Uterus (tissue), 4 donors: ENCODE results near the gene CCSER1. TPM values are rescaled to one million over a fixed set of nuclear protein-coding genes. Genes with fewer than 3 reads are reported as not detected.

Experiments used
- DNase-seq, 2 donors: peaks; one replicate each; pipeline ENCODE4 v3.0.0-alpha.2; 2019 to 2020
- H3K27ac ChIP-seq, 2 donors: fragments of 200-600 bp; sonication (generic); 1 replicate in 1 of 2; 2 replicates in 1 of 2; pipeline ENCODE4 v1.5.1; 2016 to 2018
- H3K27me3 ChIP-seq, 2 donors: fragments of 200-600 bp; sonication (generic); one replicate each; pipeline ENCODE4 v1.5.1; 2018 to 2019; ENCODE audit warnings: control low read depth in 1 of 2
- H3K36me3 ChIP-seq, 2 donors: fragments of 200-600 bp; sonication (generic); one replicate each; pipeline ENCODE4 v1.5.1; 2019; ENCODE audit warnings: control low read depth in 1 of 2
- H3K4me1 ChIP-seq, 2 donors: fragments of 200-600 bp; sonication (generic); one replicate each; pipeline ENCODE4 v1.5.1; 2018 to 2019; ENCODE audit warnings: control low read depth in 1 of 2
- H3K4me3 ChIP-seq, 2 donors: fragments of 200-600 bp; sonication (generic); 1 replicate in 1 of 2; 2 replicates in 1 of 2; pipeline ENCODE4 v1.5.1; 2018 to 2019; ENCODE audit warnings: mild to moderate bottlenecking in 1 of 2
- H3K9me3 ChIP-seq, 2 donors: fragments of 200-600 bp; sonication (generic); one replicate each; pipeline ENCODE4 v1.5.1; 2019; ENCODE audit warnings: control low read depth in 1 of 2
- CTCF ChIP-seq, 4 experiments: fragments of 200-600 bp in 2 of 4; fragments of 450-650 bp in 2 of 4; sonication (generic) in 2 of 4; IDR thresholded peaks; one replicate each; pipeline ENCODE4 v1.5.1; 2016 to 2019; ENCODE audit warnings: antibody characterized with exemption in 4 of 4, mild to moderate bottlenecking in 2 of 4, moderate library complexity in 1 of 4
- POLR2A ChIP-seq, 2 donors: fragments of 450-650 bp; IDR thresholded peaks; one replicate each; pipeline ENCODE4 v1.6.1; 2016; ENCODE audit warnings: antibody characterized with exemption in 2 of 2, mild to moderate bottlenecking in 1 of 2, moderate library complexity in 1 of 2
- intact Hi-C: fragments of 100-400 bp; cut with DNase I; formaldehyde crosslinking; loops from one replicate; pipeline ENCODE4 v1.15.1; 2023; ENCODE audit warnings: low total_unique reads
- total RNA-seq, 4 donors: library from RNA; depleted of rRNA in 3 of 4; stranded (reverse); fragments of >200 nt in 3 of 4; gene quantifications; one replicate each; pipeline versions ENCODE4 v1.1.0 to v1.2.4, GENCODE V29; 2014 to 2023
- donor health status: DM: yes; HTN: yes; CAD: no.

The CCSER1 gene
- total RNA-seq: 10 to 100 TPM in 2 of 4 donors, 1 to 10 TPM in 2; 2.8 to 54.7 (median 11.9) TPM

DNA sequence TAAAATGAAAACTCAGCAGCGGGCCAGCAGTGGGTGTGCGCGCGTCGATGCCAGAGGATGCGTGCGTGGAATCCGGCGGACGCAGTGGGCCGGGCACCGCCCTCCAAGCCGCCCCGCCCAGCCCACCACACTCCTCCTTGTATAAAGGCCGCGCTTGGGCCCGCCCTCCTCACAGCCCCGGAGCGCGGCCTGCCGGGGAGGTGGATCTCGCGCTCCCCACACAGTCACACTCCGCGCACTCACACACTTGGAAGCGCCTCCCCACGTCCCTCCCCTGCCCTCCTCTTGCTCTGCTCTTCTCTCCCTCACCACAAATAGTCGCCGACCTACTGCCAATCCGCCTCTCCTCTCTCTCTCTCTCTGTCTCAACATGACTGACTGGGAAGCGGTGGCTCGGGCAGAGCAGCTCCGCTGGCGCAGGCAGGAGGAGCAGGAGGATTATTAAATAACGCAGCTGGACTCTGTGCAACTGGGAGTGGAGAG lies at the start of gene CCSER1:
Gene CCSER1, plus strand, starts transcription at position 172 of the 483 bp plus-strand sequence.
- TF ChIP-seq POLR2A (IDR thresholded peaks at IDR 0.05) (peak; percentile 58 to 85), CTCF (IDR thresholded peaks at IDR 0.05) (no peak)
- Histone ChIP-seq H3K36me3 (no peaks in the 10 kb centered on the region), H3K9me3 (no peaks in the 10 kb centered on the region), H3K27ac (peak within 1 kb of the TSS; percentile 72 to 79), H3K4me3 (peak within 1 kb of the TSS; percentile 54 to 75), H3K4me1 (no peaks in the 10 kb centered on the region), H3K27me3 (no peaks in the 10 kb centered on the region)
- intact Hi-C loops: no loop called here
- peak; percentile 63 to 68 for DNase-seq

- TF ChIP-seq POLR2A (IDR thresholded peaks at IDR 0.05) (no peak), CTCF (IDR thresholded peaks at IDR 0.05) (no peak)
Observed at GRCh38 chr4:90078440-90078839, 48.8 kb upstream of the CCSER1 start.

GRCh38 chr4:90080116-90080515 lies 47.1 kb upstream of the CCSER1 start:
- intact Hi-C loops: no loop called here

More at GRCh38 chr4:90078440-90078839, 48.8 kb upstream of the CCSER1 start:
- H3K4me3 ChIP-seq: no peak overlapping the region
- no peaks in the 10 kb centered on the region for H3K36me3 ChIP-seq
- no peak for DNase-seq
- intact Hi-C loops: no loop called here
- H3K27me3 ChIP-seq: no peaks in the 10 kb centered on the region
- no peaks in the 10 kb centered on the region for H3K4me1 ChIP-seq
- H3K27ac ChIP-seq: no peak overlapping the region
- no peaks in the 10 kb centered on the region for H3K9me3 ChIP-seq

GRCh38 chr4:90081432-90082144 lies 45.6 kb upstream of the CCSER1 start:
- TF ChIP-seq CTCF (IDR thresholded peaks at IDR 0.05): no peak
- TF ChIP-seq POLR2A (IDR thresholded peaks at IDR 0.05): no peak
- no peak for DNase-seq
- intact Hi-C loops: no loop called here

More at GRCh38 chr4:90080116-90080515, 47.1 kb upstream of the CCSER1 start:
- TF ChIP-seq POLR2A (IDR thresholded peaks at IDR 0.05) (no peak), CTCF (IDR thresholded peaks at IDR 0.05) (no peak)
- no peaks in the 10 kb centered on the region for H3K27me3 ChIP-seq
- no peak overlapping the region for H3K27ac ChIP-seq
- H3K36me3 ChIP-seq: no peaks in the 10 kb centered on the region
- H3K4me1 ChIP-seq: no peaks in the 10 kb centered on the region
- H3K9me3 ChIP-seq: no peaks in the 10 kb centered on the region
- no peak overlapping the region for H3K4me3 ChIP-seq
- DNase-seq: no peak

DNA sequence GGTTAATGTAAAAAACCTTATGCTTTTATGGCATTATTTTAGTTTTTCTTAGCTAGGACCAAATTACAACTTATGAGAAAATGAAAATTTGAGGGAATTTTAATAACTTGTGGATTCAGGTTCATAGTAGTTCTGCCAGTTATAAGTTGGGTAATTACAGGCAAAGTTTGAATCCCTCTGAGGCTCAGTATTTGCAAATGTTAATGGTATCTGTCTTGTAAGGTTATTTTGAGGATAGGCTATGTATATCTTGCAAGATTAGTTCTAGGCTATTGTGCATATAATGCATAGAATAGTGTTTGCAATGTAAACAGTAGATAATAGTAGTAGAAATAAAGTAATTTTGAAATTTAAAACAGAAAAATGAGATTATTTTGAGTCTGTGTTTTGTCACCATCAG lies 44.7 kb upstream of the CCSER1 start:
- Histone ChIP-seq H3K27me3 (no peaks in the 10 kb centered on the region), H3K9me3 (no peaks in the 10 kb centered on the region), H3K4me1 (no peaks in the 10 kb centered on the region), H3K36me3 (no peaks in the 10 kb centered on the region), H3K4me3 (no peak overlapping the region), H3K27ac (no peak overlapping the region)
- intact Hi-C loops: no loop called here
- no peak for TF ChIP-seq CTCF (IDR thresholded peaks at IDR 0.05)
- TF ChIP-seq POLR2A (IDR thresholded peaks at IDR 0.05): no peak
- no peak for DNase-seq

More at GRCh38 chr4:90081432-90082144, 45.6 kb upstream of the CCSER1 start:
- H3K9me3 ChIP-seq: no peaks in the 10 kb centered on the region
- no peaks in the 10 kb centered on the region for H3K4me1 ChIP-seq
- H3K27ac ChIP-seq: no peak overlapping the region
- H3K27me3 ChIP-seq: no peaks in the 10 kb centered on the region
- H3K4me3 ChIP-seq: no peak overlapping the region
- no peaks in the 10 kb centered on the region for H3K36me3 ChIP-seq
